IMR-90 (cell line): ENCODE data around the gene SAP30BP. TPM values are rescaled to one million over a fixed set of nuclear protein-coding genes. Genes with fewer than 3 reads are reported as not detected.

ENCODE experiments used
- ATAC-seq: fragments of 200-7000 bp; cut with Tn5 transposase; 2 replicates; pipeline ENCODE4 v1.9.1; 2020; ENCODE audit warnings: low read depth, mild to moderate bottlenecking, moderate library complexity
- BruUV-seq: library from RNA; stranded (reverse); fragments of 400-500 nt; replicated peaks from 2 replicates; lab custom pipeline; 2021; lab: Mats Ljungman, UMichigan
- CTCF ChIA-PET: fragments of 300-600 bp; formaldehyde crosslinking; extraction: SDS; loops from one replicate; lab custom pipeline; 2021; ENCODE audit warnings: antibody characterized with exemption; lab: Yijun Ruan, JAX
- POLR2A ChIA-PET: fragments of 300-600 bp; sonication (Branson Sonifier 250); formaldehyde crosslinking; loops from one replicate; lab custom pipeline; 2022; ENCODE audit warnings: antibody characterized with exemption; ENCODE audit not compliant: unreplicated experiment; lab: Charles Lee
- DNase-seq: peaks from one replicate; pipeline ENCODE4 v3.0.0; 2013
- H2AFZ ChIP-seq: replicated peaks from 2 replicates; pipeline ENCODE3; 2013; ENCODE audit warnings: low read length, mild to moderate bottlenecking; ENCODE audit not compliant: poor library complexity
- H2AK5ac ChIP-seq: 2 replicates; pipeline ENCODE4 v1.6.1; 2013; ENCODE audit warnings: low read depth, low read length, inconsistent platforms
- H2AK9ac ChIP-seq: replicated peaks from 2 replicates; pipeline ENCODE3; 2013; ENCODE audit warnings: mild to moderate bottlenecking, low read depth, low read length, moderate library complexity; ENCODE audit not compliant: poor library complexity
- H2BK120ac ChIP-seq: 2 replicates; pipeline ENCODE4 v1.6.1; 2013; ENCODE audit warnings: low read depth, low read length, inconsistent platforms
- H2BK15ac ChIP-seq: 3 replicates; pipeline ENCODE4 v1.6.1; 2013; ENCODE audit warnings: low read depth, low read length, inconsistent platforms
- H2BK20ac ChIP-seq: 2 replicates; pipeline ENCODE4 v1.6.1; 2013; ENCODE audit warnings: low read depth, mild to moderate bottlenecking, inconsistent platforms, low read length, moderate library complexity
- H2BK5ac ChIP-seq: 2 replicates; pipeline ENCODE4 v1.6.1; 2013; ENCODE audit warnings: mild to moderate bottlenecking, low read depth, low read length, inconsistent platforms; ENCODE audit not compliant: poor library complexity, severe bottlenecking
- H3K14ac ChIP-seq: replicated peaks from 2 replicates; pipeline ENCODE4 v1.6.1; 2013; ENCODE audit warnings: low read depth, low read length, inconsistent platforms
- H3K18ac ChIP-seq: 2 replicates; pipeline ENCODE4 v1.6.1; 2013; ENCODE audit warnings: low read depth, low read length, control low read depth
- H3K23ac ChIP-seq: 2 replicates; pipeline ENCODE4 v1.6.1; 2013; ENCODE audit warnings: low read depth, low read length, inconsistent platforms
- H3K27ac ChIP-seq: 2 replicates; pipeline ENCODE4 v1.5.1; 2013; ENCODE audit warnings: mild to moderate bottlenecking, control low read depth, low read length; ENCODE audit not compliant: insufficient read depth
- H3K27me3 ChIP-seq: 2 replicates; pipeline ENCODE4 v1.6.1; 2013; ENCODE audit warnings: low read length; ENCODE audit not compliant: control insufficient read depth, insufficient read depth
- H3K36me3 ChIP-seq: 2 replicates; pipeline ENCODE4 v1.6.1; 2013; ENCODE audit warnings: low read length, mixed read lengths; ENCODE audit not compliant: control insufficient read depth, insufficient read depth
- H3K4ac ChIP-seq: 2 replicates; pipeline ENCODE4 v1.6.1; 2013; ENCODE audit warnings: low read depth, low read length, inconsistent platforms
- H3K4me1 ChIP-seq: 2 replicates; pipeline ENCODE4 v1.6.1; 2013; ENCODE audit warnings: low read length, mixed read lengths; ENCODE audit not compliant: control insufficient read depth, insufficient read depth
- H3K4me2 ChIP-seq: 2 replicates; pipeline ENCODE4 v1.6.1; 2013; ENCODE audit warnings: low read depth, mild to moderate bottlenecking, control low read depth, low read length, moderate library complexity
- H3K4me3 ChIP-seq: 2 replicates; pipeline ENCODE4 v1.5.1; 2013; ENCODE audit warnings: low read depth, mild to moderate bottlenecking, control low read depth, low read length, moderate library complexity; ENCODE audit not compliant: insufficient read depth
- H3K56ac ChIP-seq: 2 replicates; pipeline ENCODE4 v1.6.1; 2013; ENCODE audit warnings: low read length, inconsistent platforms; ENCODE audit not compliant: insufficient read depth; ENCODE audit errors: extremely low read depth
- H3K79me1 ChIP-seq, 2 experiments: 2 replicates each; pipeline ENCODE4 v1.6.1; 2013; ENCODE audit warnings: low read length in 2 of 2, inconsistent platforms in 1 of 2, low read depth in 1 of 2
- H3K9ac ChIP-seq: 2 replicates; pipeline ENCODE4 v1.6.1; 2013; ENCODE audit warnings: low read depth, low read length, control low read depth
- H3K9me1 ChIP-seq: 2 replicates; pipeline ENCODE4 v1.6.1; 2013; ENCODE audit warnings: low read length, inconsistent platforms; ENCODE audit not compliant: insufficient read depth
- H3K9me3 ChIP-seq: 2 replicates; pipeline ENCODE4 v1.6.1; 2013; ENCODE audit warnings: low read length; ENCODE audit not compliant: control insufficient read depth, insufficient read depth
- H4K20me1 ChIP-seq: 2 replicates; pipeline ENCODE4 v1.6.1; 2013; ENCODE audit warnings: low read length, inconsistent platforms; ENCODE audit not compliant: insufficient read depth
- H4K5ac ChIP-seq: 2 replicates; pipeline ENCODE4 v1.6.1; 2013; ENCODE audit warnings: mild to moderate bottlenecking, low read depth, low read length, control low read depth
- H4K8ac ChIP-seq, 2 experiments: 2 replicates each; pipeline ENCODE4 v1.6.1; 2013; ENCODE audit warnings: low read depth in 2 of 2, low read length in 2 of 2, control low read depth in 1 of 2, inconsistent platforms in 1 of 2
- H4K91ac ChIP-seq: 2 replicates; pipeline ENCODE4 v1.6.1; 2013; ENCODE audit warnings: low read depth, low read length, inconsistent platforms; ENCODE audit not compliant: insufficient read depth
- CEBPB ChIP-seq: IDR thresholded peaks from 2 replicates; pipeline ENCODE4 v1.6.1; 2012; ENCODE audit warnings: low read depth, low read length, improper control_type of control experiment
- CHD1 ChIP-seq: IDR thresholded peaks from 2 replicates; pipeline ENCODE4 v1.6.1; 2012; ENCODE audit warnings: low read depth, low read length, improper control_type of control experiment
- CTCF ChIP-seq: conservative IDR thresholded peaks from 2 replicates; pipeline ENCODE4 v1.5.1; 2012; ENCODE audit warnings: mild to moderate bottlenecking, low read depth, low read length, improper control_type of control experiment
- ELK1 ChIP-seq: fragments of 150-350 bp; IDR thresholded peaks from 2 replicates; pipeline ENCODE4 v1.6.1; 2016; ENCODE audit warnings: low read depth, mild to moderate bottlenecking, low read length, moderate library complexity, borderline replicate concordance
- FOS ChIP-seq: fragments of 150-350 bp; IDR thresholded peaks from 2 replicates; pipeline ENCODE4 v1.6.1; 2016; ENCODE audit warnings: low read depth, low read length
- MAFK ChIP-seq: IDR thresholded peaks from 2 replicates; pipeline ENCODE4 v1.6.1; 2012; ENCODE audit warnings: low read depth, low read length, improper control_type of control experiment
- MXI1 ChIP-seq: IDR thresholded peaks from 2 replicates; pipeline ENCODE4 v1.6.1; 2012; ENCODE audit warnings: low read depth, mild to moderate bottlenecking, low read length, moderate library complexity, borderline replicate concordance
- POLR2A ChIP-seq: IDR thresholded peaks from 2 replicates; pipeline ENCODE4 v1.6.1; 2012; ENCODE audit warnings: mild to moderate bottlenecking, low read depth, low read length
- RCOR1 ChIP-seq: IDR thresholded peaks from 2 replicates; pipeline ENCODE4 v1.6.1; 2012; ENCODE audit warnings: mild to moderate bottlenecking, low read length, improper control_type of control experiment; ENCODE audit not compliant: insufficient replicate concordance
- RFX5 ChIP-seq: IDR thresholded peaks from 2 replicates; pipeline ENCODE4 v1.8.0; 2012; ENCODE audit warnings: low read depth, mild to moderate bottlenecking, low read length, moderate library complexity
- SMC3 ChIP-seq: fragments of 150-350 bp; IDR thresholded peaks from 2 replicates; pipeline ENCODE4 v1.6.1; 2016; ENCODE audit warnings: low read depth, mild to moderate bottlenecking, antibody characterized with exemption, low read length, moderate library complexity
- WGBS, 2 experiments: methylation state at CpG; one replicate each; pipeline versions ENCODE4 v1.1.5 to v1.1.7; 2013; ENCODE audit warnings: missing lambda C conversion rate in 2 of 2; ENCODE audit not compliant: insufficient read length in 1 of 2; ENCODE audit errors: extremely low coverage in 2 of 2; 5-methylcytosine and 5-hydroxymethylcytosine counted together
- dilution Hi-C: fragments of 300-500 bp; cut with HindIII; formaldehyde crosslinking; loops from one replicate; pipeline ENCODE4 v1.14.3; 2018; ENCODE audit warnings: low sequenced_read_pairs; ENCODE audit not compliant: unreplicated experiment
- in situ Hi-C: fragments of 300-500 bp; cut with MboI; formaldehyde crosslinking; loops from 3 replicates; pipeline ENCODE4 v1.14.3; 2019; ENCODE audit warnings: low sequenced_read_pairs, inconsistent platforms, mixed read lengths
- intact Hi-C: fragments of 100-400 bp; cut with micrococcal nuclease; formaldehyde crosslinking; loops from 2 replicates; pipeline ENCODE4 v1.10.0; 2022
- polyA plus RNA-seq, 3 experiments: library from polyadenylated mRNA; depleted of rRNA; stranded (reverse); fragments of >200 nt; gene quantifications; 2 replicates each; pipeline ENCODE4 v1.2.3, GENCODE V29; 2012; ENCODE audit warnings: low replicate concordance in 1 of 3
- total RNA-seq: library from RNA; depleted of rRNA; stranded (reverse); fragments of >200 nt; gene quantifications from 2 replicates; pipeline ENCODE4 v1.2.3, GENCODE V29; 2012

SAP30BP gene
- total and polyA plus RNA-seq, 2 of the 4 experiments (the other 2 are of a cell fraction), result 70.4 to 139 TPM

- H3K4me2 ChIP-seq, result no peak overlapping the region
- H4K91ac ChIP-seq, result no peak overlapping the region
- no peak overlapping the region for H2BK120ac ChIP-seq
- H3K4ac ChIP-seq, result no peak overlapping the region
- no peaks in the 10 kb centered on the region for H3K4me1 ChIP-seq
- no peak overlapping the region for H2AFZ ChIP-seq
- H3K4me3 ChIP-seq, result no peak overlapping the region
- no peak overlapping the region for H3K9ac ChIP-seq
- no peak overlapping the region for H2BK5ac ChIP-seq
- H4K20me1 ChIP-seq, result no peaks in the 10 kb centered on the region
- CTCF ChIA-PET, result no interaction called here
- no peaks in the 10 kb centered on the region; a peak in 1 of 4 replicates for H3K79me1 ChIP-seq
- H3K18ac ChIP-seq, result no peak overlapping the region
- TF ChIP-seq CEBPB, result no peak
- TF ChIP-seq CTCF, result no peak
- TF ChIP-seq ELK1, result no peak
- no peak for TF ChIP-seq MAFK
- no peak for TF ChIP-seq RFX5
- no peak for TF ChIP-seq MXI1
- TF ChIP-seq POLR2A, result no peak
- no peak for TF ChIP-seq SMC3
- no peak for TF ChIP-seq RCOR1
- TF ChIP-seq FOS, result no peak
- no peak for TF ChIP-seq CHD1
- no TSS peak for BruUV-seq
- H3K9me1 ChIP-seq, result no peaks in the 10 kb centered on the region
- 83% methylated on average over 2 of the region's 6 CpGs; no CpG with 5 or more reads in 1 of the 2 experiments for WGBS, 2 experiments
- no peak overlapping the region for H3K27ac ChIP-seq
- no peak overlapping the region for H3K14ac ChIP-seq
- H2AK9ac ChIP-seq, result no peak overlapping the region
- no peak overlapping the region for H3K56ac ChIP-seq
- H2AK5ac ChIP-seq, result no peak overlapping the region
- ATAC-seq (no peak), DNase-seq (no peak)
- POLR2A ChIA-PET, result no interaction called here
- dilution Hi-C loops, result no loop called here
- H4K5ac ChIP-seq, result no peak overlapping the region
- H2BK15ac ChIP-seq, result no peak overlapping the region
- H3K27me3 ChIP-seq, result no peaks in the 10 kb centered on the region
- H4K8ac ChIP-seq, result no peak overlapping the region
- intact Hi-C loops, result no loop called here
- H3K9me3 ChIP-seq, result no peaks in the 10 kb centered on the region
- H3K23ac ChIP-seq, result no peak overlapping the region
- H3K36me3 ChIP-seq, result peaks cover 36% of the 10 kb centered on the region
- no peak overlapping the region for H2BK20ac ChIP-seq
- in situ Hi-C loops, result no loop called here
Observed at GRCh38 chr17:75649687-75650086, 17.5 kb upstream of the SAP30BP start.
